HG02763 (cell line): ENCODE data around the gene ZNF350.
"Not testable (repeated sequence)": the region's sequence is repeated elsewhere in the genome, so short reads cannot be mapped to it uniquely, and the experiment has no call there.

Source experiments
- ATAC-seq: cut with Tn5 transposase; IDR thresholded peaks from one replicate; pipeline ENCODE4 v1.9.1; 2021; ENCODE audit warnings: mild to moderate bottlenecking, moderate library complexity; ENCODE audit not compliant: unreplicated experiment

ZNF350 gene

DNA sequence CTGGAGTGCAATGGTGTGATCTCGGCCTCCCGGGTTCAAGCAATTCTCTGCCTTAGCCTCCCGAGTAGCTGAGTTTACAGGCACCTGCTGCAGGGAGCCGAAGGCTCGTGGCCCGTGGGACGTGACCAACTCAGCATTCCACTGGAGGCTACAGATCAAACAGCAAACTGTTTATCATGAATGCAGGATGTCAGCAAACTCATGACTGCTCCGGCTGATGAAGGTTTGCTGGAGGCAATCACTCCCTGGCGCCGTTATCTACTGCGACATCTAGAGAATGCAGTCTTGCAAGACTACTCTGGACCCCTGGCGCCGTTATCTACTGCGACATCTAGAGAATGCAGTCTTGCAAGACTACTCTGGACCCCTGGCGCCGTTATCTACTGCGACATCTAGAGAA is 10.9 kb downstream of the ZNF350 start:
- not testable (repeated sequence) for ATAC-seq

DNA sequence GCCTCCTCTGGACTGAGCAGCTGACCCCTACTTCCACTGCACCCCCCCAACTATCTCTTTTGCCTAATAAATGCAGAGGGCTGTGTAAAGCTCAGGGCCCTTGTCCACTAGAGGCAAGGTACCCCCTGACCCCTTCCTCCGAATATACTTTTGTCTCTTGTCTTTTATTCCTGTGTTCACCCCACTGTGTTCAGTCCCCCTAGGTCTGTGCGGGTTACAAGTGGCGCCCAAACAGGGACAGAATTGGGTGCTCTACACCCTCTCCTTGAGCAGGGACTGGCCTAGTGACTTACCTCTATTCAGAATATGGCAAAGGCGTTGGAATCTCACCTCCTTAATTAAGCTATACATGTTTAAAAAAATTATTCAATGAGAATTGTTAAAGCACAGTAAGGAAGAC is 15.0 kb downstream of the ZNF350 start:
- no peak for ATAC-seq

DNA sequence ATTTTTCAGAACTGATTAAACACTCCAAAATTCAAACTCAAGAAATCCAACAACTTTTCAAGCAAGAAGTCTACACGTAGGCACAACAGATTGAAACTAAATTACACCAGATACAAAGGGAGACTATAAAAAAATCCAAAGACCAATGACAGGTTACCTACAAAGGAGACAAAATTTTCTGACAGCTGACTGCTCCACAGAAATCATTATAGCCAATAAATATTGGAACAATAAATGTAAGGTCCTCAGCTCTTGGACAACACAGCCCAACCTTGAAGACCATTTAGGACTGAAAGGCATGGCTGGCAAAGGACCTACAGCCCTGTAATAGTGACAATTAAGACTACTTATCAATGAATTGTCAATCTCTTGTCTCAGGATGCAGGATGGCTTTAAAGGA is 15.9 kb downstream of the ZNF350 start:
- ATAC-seq, result no peak

DNA sequence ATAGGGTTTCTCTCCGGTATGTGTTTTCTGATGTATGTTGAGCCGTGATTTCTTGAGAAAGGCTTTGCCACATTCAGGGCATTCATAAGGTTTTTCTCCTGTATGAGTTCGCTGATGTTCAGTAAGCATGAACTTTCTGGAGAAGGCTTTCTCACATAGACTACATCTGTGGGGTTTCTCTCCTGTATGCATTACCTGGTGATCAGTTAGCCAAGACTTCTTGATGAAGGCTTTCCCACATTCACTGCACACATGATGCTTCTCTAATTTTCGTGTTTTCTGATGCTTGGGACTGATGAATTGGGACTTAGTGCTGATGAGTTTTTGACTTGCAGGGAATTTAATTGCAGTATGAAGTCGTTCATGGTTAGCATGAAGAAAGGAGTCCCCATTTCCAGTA is 21.1 kb downstream of the ZNF350 start:
- ATAC-seq, result no peak

DNA sequence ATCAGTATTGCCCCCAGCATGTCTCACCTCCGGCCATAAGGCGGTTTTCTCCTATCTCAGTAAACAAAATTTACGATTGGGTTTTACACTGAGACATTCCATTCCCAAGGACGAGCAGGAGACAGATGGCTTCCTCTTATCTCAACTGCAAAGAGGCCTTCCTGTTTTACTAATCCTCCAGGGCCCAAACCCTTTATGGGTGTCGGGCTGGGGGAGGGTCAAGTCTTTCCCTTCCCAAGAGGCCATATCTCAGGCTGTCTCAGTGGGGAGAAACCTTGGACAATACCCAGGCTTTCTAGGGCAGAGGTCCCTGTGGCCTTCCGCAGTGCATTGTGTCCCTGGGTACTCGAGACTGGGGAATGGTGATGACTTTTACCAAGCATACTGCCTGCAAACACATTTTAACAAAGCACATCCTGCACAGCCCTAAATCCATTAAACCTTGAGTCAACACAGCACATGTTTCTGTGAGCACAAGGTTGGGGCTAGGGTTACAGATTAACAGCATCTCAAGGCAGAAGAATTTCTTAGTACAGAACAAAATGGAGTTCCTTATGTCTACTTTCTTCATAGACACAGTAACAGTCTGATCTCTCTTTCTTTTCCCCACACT is 25.9 kb downstream of the ZNF350 start:
- not testable (repeated sequence) for ATAC-seq

DNA sequence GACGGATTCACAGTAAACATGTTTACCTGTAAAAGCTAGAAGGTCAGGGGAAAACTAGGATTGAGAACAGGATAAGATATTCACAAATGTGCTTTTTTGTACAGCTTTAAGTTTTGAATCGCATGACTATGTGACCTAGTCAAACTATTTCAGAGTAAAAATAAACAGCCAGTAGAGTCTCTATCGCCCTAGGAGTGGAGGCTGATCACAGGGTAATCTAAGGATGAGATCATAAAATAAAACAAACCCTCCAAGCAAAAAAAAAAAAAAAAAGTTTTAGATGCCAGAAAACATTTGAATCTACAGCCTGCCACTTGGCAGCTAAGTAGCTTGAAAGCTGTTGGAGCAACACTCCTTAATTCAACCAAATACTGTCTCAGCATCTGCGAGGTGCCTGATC is 26.8 kb downstream of the ZNF350 start:
- ATAC-seq, result no peak

DNA sequence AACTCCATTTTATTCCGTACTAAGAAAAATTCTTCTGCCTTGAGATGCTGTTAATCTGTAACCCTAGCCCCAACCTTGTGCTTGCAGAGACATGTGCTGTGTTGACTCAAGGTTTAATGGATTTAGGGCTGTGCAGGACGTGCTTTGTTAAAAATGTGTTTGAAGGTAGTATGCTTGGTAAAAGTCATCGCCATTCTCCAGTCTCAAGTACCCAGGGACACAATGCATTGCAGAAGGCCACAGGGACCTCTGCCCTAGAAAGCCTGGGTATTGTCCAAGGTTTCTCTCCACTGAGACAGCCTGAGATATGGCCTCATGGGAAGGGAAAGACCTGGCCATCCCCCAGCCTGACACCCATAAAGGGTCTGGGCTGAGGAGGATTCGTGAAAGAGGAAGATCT is 28.8 kb downstream of the ZNF350 start:
- not testable (repeated sequence) for ATAC-seq

DNA sequence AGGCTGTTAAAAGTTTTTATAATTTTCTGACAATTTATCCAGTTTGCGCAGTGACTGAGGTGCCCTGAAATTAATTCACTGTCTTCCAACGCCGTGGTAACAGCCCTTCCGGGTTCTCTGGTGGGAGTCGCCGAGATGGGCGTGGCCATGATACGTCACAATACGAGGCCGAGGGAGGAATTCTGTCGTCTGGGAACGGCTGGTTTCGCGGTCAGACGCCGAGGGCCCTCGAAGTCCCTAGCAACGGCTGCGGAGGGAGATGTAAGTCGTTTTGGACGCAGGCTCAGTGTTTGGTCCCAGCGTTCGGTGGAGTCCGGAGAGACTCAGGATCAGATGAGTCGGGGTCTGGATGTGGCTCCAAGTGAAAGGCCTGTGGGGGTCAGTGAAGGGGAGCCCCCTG is 37.7 kb downstream of the ZNF350 start:
- ATAC-seq, result no peak

DNA sequence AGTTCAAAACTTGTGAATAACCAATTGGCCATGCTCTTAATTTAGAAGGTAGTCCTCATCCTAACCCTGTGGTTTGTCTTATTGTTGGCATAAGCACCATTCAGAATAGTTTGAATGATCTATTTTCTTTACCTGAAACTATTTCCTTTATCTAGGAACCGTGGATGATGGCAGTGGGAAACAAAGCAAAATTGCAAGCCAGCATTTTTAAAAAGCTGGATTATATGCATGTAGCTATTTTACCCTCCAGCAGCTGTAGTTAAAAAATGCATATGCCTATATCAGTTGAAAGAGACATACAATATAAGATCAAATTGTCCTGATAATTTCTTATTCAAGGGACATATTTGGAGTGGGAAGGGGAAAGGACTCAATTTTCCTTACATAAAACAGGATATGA is 40.0 kb downstream of the ZNF350 start:
- ATAC-seq, result no peak

DNA sequence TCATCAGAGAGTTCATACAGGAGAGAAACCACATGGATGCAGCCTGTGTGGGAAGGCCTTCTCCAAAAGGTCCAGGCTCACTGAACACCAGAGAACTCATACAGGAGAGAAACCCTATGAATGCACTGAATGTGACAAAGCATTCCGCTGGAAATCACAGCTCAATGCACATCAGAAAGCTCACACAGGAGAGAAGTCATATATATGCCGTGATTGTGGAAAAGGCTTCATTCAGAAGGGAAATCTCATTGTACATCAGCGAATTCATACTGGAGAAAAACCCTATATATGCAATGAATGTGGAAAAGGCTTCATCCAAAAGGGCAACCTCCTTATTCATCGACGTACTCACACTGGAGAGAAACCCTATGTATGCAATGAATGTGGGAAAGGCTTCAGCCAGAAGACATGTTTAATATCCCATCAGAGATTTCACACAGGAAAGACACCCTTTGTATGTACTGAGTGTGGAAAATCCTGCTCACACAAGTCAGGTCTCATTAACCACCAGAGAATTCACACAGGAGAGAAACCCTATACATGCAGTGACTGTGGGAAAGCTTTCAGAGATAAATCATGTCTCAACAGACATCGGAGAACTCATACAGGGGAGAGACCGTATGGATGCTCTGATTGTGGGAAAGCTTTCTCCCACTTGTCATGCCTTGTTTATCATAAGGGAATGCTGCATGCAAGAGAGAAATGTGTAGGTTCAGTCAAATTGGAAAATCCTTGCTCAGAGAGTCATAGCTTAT is 41.7 kb downstream of the ZNF350 start:
- no peak for ATAC-seq

DNA sequence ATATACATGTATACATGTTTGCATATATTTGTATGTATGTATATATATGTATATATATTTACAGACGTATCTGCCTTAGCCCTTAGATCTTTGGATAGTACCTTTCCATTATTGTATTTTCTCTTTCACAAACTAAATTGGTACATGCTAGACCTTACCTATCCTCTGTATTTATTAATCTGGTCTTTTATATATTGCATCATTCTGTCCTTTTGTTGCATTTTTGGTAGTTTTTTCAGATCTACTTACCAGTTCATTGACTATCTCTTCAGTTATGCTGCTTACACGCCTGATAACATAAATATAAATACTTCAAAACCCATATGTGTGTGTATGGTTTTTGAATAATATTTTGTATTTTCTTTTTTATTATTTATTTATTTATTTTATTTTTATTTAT is 47.7 kb downstream of the ZNF350 start:
- no peak for ATAC-seq

DNA sequence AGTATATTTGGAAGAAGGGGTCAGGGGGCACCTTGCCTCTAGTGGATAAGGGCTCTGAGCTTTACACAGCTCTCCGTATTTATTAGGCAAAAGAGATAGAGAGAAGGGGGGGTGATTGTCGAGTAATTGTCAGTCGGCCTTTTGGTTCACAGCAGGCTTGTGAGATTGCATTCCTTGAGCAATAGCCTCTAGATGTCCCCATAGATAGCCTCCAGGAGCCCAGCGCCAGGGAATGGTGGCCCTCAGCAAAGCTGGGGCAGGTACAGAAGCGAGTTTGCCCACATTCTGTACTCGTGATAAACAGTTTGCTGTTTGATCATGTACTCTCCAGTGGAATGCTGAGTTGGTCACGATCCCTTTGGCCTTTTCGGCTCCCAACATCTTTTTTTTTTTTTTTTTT is 54.7 kb downstream of the ZNF350 start:
- no peak for ATAC-seq

DNA sequence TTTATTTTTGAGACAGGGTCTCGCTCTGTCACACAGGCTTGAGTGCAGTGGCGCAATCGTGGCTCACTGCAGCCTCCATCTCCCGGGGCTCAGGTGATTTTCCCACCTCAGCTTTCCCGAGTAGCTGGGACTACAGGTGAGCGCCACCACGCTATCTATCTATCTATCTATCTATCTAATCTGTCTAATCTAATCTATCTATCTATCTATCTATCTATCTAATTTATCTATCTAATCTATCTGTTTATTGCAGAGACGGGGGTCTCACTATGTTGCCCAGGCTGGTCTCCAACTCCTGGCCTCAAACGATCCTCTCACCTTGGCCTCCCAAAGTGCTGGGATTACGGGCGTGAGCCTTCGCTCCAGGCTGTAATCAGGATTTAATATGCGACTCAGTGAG is 58.8 kb downstream of the ZNF350 start:
- no peak for ATAC-seq

DNA sequence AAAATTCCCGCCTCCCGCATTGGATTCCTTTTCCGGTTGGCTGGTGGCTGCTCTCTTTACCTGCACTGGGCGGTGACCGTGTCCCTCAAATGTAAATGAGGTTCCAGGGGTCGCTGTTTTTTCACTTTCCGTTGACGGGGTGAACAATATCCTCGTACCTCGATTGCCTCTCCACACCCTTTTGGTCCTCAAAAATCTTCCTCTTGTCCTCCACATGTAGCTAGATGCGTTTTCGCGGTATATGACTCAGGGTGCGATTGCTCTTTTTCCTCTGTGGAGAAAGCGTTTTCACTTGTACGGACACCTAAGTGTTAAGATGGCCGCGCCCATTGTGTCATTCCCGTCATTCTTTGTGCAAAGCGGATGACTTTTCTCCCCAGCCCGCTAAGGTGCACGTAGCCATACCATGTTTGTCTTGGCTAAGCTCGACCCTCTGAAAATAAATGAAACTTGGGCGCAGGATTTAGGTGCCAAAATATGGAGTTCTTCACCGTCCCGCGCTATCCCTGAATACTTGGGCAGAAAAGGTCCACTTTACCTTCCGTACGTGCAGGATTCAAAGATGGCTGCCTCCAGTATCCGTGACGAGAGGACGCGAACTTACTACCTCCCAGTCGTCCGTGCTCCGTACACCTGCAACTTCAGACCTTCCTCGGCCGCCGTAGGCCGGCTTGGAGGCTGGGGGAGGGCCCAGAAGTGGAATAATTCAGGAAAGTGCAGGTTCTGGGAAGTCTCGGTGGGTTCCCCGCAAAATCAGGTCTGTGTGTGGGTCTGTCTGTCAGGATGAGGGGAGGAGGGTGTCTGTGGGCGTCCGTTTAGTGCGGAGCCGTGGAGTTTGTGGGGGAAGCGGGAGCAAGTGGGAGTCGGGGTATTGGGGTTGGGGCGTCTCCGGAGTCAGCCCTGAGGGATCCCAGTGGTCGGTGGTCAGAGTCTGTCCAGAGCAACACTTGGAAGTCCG is 59.6 kb downstream of the ZNF350 start, which contains the start of gene ZNF613:
Gene ZNF613 (plus strand): TSS at position 689 of the 958 bp plus-strand sequence. CDS start 8,749 bp downstream, outside the sequence.
- peak; percentile 66 for ATAC-seq

DNA sequence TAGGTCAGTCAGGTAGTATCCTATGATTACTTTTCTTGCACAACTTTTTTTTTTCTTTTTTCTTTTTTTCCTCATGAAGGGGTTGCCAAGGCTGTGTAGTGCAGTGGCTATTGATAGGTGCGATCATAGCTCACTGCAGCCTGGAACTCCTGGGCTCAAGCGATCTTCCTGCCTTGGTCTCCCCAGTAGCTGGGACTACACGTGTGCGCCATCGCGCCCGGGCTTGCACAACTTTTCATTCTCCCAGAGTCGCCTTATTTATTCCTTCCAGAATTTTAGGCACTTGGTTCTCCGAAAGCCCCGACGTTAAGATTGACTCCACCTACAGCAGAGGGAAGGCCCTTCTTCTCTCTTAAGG is 60.2 kb downstream of the ZNF350 start:
- ATAC-seq, result no peak

DNA sequence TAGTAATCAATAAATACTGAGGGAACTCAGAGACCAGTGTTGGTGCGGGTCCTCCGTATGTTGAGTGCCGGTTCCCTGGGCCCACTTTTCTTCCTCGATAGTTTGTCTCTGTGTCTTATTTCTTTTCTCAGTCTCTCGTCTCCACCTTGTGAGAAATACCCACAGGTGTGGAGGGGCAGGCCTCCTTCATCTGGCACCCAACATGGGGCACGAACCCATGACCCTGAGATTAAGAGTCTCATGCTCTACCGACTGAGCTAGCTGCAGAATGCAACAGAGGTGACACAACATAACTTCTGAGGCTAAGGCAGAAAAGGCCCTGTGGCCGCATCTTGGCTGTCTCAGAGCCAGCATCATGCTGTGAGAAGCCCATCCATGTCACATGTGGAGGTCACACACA is 64.7 kb downstream of the ZNF350 start:
- ATAC-seq, result no peak

DNA sequence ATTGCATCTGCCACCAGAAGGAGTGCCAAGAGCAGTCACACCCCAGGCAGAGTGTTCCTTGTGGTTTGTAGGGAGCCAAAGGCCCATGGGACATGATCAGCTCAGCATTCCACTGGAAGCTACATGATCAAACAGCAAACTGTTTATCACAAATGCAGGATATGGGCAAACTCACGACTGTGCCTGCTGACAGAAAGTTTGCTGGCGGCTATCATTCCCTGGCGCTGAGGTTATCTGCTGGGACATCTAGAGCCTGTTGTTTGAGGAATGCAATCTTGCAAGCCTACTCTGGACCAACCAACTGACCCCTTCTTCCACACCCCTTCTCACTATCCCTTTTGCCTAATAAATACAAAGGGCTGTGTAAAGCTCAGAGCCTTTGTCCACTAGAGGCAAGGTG is 67.0 kb downstream of the ZNF350 start:
- ATAC-seq, result no peak

DNA sequence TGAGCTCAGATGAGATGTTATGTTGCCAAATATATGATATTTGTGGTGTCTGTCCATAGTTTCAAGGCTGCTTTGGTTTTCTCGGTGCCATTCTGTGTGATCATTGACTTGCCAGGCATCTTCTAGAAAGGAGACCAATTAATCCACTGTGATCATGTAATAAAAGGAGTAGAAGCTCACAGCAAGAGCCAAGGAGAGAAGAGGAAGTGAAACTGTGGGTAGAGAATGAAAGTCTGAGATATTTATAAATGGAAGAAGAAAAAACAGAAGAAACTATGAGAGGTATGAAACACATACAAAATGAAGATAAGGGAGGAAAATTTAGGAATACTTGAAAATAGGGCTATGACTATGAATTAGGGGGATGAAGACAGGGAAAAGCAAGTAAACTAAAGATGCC is 70.5 kb downstream of the ZNF350 start:
- ATAC-seq, result no peak

DNA sequence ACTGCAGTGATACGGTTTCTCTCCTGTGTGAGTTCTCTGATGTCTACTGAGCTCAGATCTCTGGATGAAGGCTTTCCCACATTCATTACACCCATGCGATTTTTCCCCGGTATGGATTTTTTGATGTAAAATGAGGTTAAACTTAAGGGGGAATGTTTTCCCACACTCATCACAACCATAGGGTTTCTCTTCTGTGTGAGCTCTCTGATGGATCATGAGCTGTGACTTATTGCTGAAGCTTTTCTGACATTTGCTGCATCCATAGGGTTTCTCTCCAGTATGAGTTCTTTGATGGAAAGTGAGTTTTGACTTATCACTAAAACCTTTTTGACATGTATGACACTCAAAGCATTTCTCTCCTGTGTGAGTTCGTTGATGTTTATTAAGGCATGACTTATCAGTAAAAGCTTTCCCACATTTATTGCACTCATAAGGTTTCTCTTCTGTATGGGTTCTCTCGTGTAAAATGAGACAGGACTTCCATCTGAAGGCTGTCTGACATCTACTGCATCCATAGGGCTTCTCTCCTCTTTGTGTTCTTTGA is 71.2 kb downstream of the ZNF350 start:
- no peak for ATAC-seq
